Muscle of leg (tissue), 11 donors: ENCODE data around the gene COL27A1. TPM values are rescaled to one million over a fixed set of nuclear protein-coding genes. Genes with fewer than 3 reads are reported as not detected.

Experiments
- DNase-seq: peaks from one replicate; pipeline ENCODE4 v3.0.0; 2013
- H3K27ac ChIP-seq: one replicate; pipeline ENCODE4 v1.5.1; 2013; ENCODE audit warnings: mild to moderate bottlenecking, low read length, control low read depth
- H3K27me3 ChIP-seq: one replicate; pipeline ENCODE4 v1.6.1; 2013; ENCODE audit warnings: low read length; ENCODE audit not compliant: control insufficient read depth, insufficient read depth
- H3K36me3 ChIP-seq: one replicate; pipeline ENCODE4 v1.6.1; 2013; ENCODE audit warnings: low read length; ENCODE audit not compliant: control insufficient read depth, insufficient read depth
- H3K4me1 ChIP-seq: one replicate; pipeline ENCODE4 v1.6.1; 2013; ENCODE audit warnings: low read length; ENCODE audit not compliant: control insufficient read depth, insufficient read depth
- H3K4me3 ChIP-seq: one replicate; pipeline ENCODE4 v1.5.1; 2013; ENCODE audit warnings: low read length, control low read depth
- H3K9me3 ChIP-seq: replicated peaks from 2 replicates; pipeline ENCODE4 v1.6.1; 2013; ENCODE audit warnings: low read depth, low read length; ENCODE audit not compliant: control insufficient read depth
- WGBS: methylation state at CpG from one replicate; pipeline ENCODE4 v1.1.5; 2013; ENCODE audit warnings: missing lambda C conversion rate; ENCODE audit not compliant: insufficient coverage; 5-methylcytosine and 5-hydroxymethylcytosine counted together
- polyA plus RNA-seq, 8 donors: library from polyadenylated mRNA; unstranded; fragments of 120-200 nt; gene quantifications; one replicate each; pipeline versions ENCODE4 v1.2.1 to v1.2.3, GENCODE V29; 2013; ENCODE audit warnings: inconsistent platforms in 1 of 8, low replicate concordance in 1 of 8; ENCODE audit not compliant: insufficient read length in 8 of 8, insufficient read depth in 1 of 8
- total RNA-seq: library from RNA; stranded (reverse); fragments of 120-200 nt; gene quantifications from one replicate; pipeline ENCODE4 v1.2.4, GENCODE V29; 2013

COL27A1 gene
- total and polyA plus RNA-seq, 9 donors, result 22.1 to 41.3 (median 33.9) TPM

DNA sequence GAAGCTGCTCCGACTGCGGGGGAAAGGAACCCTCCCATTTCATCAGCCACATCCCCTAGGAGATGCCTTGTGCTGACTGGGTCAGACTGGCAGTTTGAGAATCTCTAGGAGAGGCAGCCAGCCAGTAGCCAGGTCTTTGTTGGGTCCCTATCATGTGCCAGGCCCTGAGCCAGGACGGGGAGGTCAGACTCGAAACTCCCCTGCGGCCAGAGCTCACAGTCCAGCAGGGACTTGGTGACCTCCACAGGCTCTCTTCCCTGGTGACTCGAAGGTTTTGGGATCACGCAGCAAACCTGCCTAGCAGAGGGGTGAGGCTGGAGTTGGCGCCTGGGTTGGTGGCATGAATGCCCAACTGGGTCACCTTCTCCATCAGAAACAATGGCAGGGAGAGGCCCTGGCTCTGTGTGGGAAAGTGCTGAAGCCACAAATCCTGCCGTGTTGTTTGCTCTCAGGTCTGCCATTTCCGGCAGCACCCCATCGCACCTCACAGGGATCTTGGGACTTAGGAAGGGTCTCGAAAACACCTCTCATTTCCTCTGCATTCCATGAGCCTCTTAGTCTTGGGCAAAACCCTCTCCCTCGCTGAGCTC lies 153.1 kb downstream of the COL27A1 start:
- H3K9me3 ChIP-seq, result no peaks in the 10 kb centered on the region
- peaks cover 39% of the 10 kb centered on the region for H3K36me3 ChIP-seq
- no peak for DNase-seq
- WGBS, result 94% methylated on average over 6 of the region's 13 CpGs
- no peak overlapping the region for H3K4me3 ChIP-seq
- H3K4me1 ChIP-seq, result peaks cover 4% of the 10 kb centered on the region
- H3K27ac ChIP-seq, result no peak overlapping the region
- H3K27me3 ChIP-seq, result no peaks in the 10 kb centered on the region

- Histone ChIP-seq H3K36me3 (peaks cover 38% of the 10 kb centered on the region), H3K9me3 (no peaks in the 10 kb centered on the region), H3K4me3 (no peak overlapping the region), H3K4me1 (peaks cover 4% of the 10 kb centered on the region), H3K27ac (no peak overlapping the region), H3K27me3 (no peaks in the 10 kb centered on the region)
- DNase-seq, result no peak
- 90% methylated on average over 10 of the region's 13 CpGs for WGBS
Measured at GRCh38 chr9:114309096-114309495, 153.8 kb downstream of the COL27A1 start.

DNA sequence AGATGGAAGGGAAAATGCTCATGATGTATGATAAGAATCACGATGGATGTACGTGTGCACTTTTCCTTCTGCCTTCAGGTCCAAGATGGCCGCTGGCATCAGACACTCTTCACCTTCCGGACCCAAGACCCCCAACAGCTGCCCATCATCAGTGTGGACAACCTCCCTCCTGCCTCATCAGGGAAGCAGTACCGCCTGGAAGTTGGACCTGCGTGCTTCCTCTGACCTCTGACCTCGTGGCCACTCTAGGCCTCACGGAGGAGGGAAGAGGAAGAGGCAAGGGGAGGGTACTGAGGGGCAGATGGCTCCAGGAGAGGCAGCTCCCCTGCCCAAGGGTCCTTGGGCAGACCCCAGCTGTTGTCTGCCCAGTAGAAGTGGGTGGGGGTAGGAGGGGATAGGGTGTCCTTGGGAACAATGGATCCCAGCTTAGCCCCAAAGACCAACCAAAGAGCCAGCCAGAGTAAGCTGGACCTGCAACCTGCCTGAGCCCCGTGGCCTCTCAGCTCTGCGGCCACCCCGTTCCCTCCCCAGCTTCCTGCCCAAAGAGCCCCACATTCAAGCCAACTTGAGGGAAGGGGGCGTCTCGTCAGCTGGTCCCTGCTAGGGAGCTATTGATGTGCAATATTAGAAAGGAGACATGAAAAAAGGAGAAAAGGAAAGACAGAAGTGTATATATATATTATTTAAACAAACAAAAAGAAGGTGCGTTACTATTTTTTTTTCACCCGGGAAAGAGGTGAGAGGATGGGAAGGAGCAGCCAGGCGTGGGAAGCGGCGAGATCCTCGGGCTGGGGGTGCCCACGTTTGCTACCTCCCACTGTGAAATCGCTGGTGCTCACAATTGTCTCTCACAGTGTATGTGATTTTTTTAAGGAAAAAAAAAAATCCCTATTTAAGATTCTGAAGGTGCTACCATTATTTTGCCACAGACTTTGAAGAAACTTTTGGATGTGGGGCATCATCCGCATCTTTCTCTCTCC lies 155.4 kb downstream of the COL27A1 start:
- Histone ChIP-seq H3K9me3 (no peaks in the 10 kb centered on the region), H3K27ac (no peak overlapping the region), H3K27me3 (no peaks in the 10 kb centered on the region), H3K36me3 (peaks cover 37% of the 10 kb centered on the region), H3K4me1 (no peaks in the 10 kb centered on the region), H3K4me3 (no peak overlapping the region)
- 85% methylated on average over 8 of the region's 22 CpGs for WGBS
- DNase-seq, result no peak

DNA sequence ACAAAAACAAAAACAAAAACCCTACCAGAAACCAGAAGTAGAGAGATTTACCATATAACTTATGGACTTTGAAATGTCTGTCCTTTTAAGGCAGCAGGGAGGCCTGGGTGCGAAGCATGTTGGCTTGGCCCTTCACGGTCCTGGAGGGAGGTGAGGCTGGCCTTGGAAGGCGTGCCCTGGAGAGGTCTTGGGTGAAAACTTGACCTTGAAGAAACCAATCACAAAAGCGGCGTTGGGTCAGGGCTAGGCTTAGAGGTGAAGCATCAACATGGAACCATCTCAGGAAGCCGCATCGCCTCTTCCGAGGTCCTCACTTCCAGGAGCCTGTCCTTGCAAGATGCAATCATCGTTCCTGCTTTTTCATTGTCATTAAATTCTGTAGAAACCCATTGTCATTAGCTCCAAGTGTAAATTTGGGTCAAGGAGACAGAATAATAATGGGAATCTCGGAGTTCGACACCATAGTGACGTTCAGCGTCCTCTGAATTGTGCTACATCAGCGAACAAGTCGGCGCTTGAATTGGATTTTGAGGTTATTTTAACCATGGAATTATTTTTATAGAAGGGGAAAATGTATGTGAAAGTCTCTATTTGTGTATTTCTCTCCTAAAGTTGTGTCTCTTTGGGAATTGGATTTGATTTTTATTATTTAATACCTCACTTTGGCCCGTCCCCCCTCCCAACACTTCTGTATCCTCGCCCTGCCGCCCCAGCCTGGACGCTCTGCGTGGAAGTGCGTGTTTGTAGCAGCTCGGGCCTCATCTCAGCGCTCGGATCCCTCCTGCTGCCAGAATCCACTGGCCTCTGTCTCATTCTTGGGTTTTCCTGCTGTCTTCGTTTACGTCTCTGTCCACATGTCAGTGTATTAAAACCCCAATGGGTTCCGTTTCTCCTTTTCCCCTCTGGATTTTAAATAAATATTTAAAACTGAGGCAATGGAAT lies 156.5 kb downstream of the COL27A1 start:
- 87% methylated on average over 17 of the region's 28 CpGs for WGBS
- Histone ChIP-seq H3K4me1 (no peaks in the 10 kb centered on the region), H3K9me3 (no peaks in the 10 kb centered on the region), H3K36me3 (peaks cover 28% of the 10 kb centered on the region), H3K27me3 (no peaks in the 10 kb centered on the region), H3K27ac (no peak overlapping the region), H3K4me3 (no peak overlapping the region)
- DNase-seq, result no peak

GRCh38 chr9:114312513-114312875 lies 157.2 kb downstream of the COL27A1 start:
- Histone ChIP-seq H3K27ac (no peak overlapping the region), H3K9me3 (no peaks in the 10 kb centered on the region), H3K36me3 (peaks cover 21% of the 10 kb centered on the region), H3K4me1 (no peaks in the 10 kb centered on the region), H3K27me3 (no peaks in the 10 kb centered on the region), H3K4me3 (no peak overlapping the region)
- WGBS, result 56% methylated on average over 6 of the region's 8 CpGs
- DNase-seq, result no peak

DNA sequence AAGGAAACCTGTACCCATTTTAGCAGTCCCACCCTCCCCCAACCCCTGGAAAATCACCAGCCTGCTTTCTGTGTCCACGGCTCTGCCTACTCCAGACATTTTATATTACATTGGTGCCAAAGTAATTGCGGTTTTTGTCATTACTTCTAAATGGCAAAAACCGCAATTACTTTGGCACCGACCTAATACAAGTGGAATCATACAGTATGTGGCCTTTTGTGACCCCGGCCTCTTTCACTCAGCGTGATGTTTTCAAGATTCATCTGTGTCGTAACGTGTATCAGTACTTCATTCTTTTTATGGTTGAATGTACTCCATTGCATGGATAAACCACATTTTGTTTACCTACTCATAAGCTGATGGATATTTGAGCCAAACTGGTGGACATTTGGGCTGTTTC lies 157.8 kb downstream of the COL27A1 start:
- Histone ChIP-seq H3K36me3 (peaks cover 14% of the 10 kb centered on the region), H3K4me3 (no peak overlapping the region), H3K9me3 (no peaks in the 10 kb centered on the region), H3K4me1 (no peaks in the 10 kb centered on the region), H3K27ac (no peak overlapping the region), H3K27me3 (no peaks in the 10 kb centered on the region)
- DNase-seq, result no peak
- WGBS, result 93% methylated on average over 3 of the region's 8 CpGs

DNA sequence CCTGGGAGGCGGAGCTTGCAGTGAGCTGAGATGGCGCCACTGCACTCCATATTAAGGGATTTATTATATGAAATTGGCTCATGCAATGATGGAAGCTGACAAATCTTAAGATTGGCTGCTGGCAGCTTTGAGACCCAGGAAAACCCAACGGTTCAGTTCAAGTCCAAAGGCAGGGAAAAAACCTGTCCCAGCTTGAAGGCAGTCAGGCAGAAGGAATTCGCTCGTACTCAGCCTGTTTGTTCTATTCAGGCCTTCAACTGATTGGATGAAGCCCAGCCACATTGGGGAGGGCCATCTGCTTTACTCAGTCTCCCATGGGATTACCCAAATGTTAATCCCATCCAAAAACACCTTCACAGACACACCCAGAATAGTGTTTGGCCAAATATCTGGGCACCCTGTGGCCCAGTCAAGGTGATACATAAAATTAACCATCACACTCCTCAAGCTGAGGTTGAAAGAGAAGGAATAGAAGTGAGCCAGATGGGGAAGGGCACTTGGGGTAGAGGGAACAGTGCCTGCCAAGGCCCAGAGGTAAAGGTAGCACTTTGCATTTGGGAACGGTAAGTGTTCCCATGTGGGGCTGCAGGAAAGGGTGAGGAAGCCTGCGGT lies 159.0 kb downstream of the COL27A1 start:
- Histone ChIP-seq H3K4me3 (no peak overlapping the region), H3K9me3 (no peaks in the 10 kb centered on the region), H3K27ac (no peak overlapping the region), H3K36me3 (peaks cover 7% of the 10 kb centered on the region), H3K27me3 (peaks cover 2% of the 10 kb centered on the region), H3K4me1 (no peaks in the 10 kb centered on the region)
- no peak for DNase-seq
- 85% methylated on average over 7 of the region's 7 CpGs for WGBS

GRCh38 chr9:114314881-114315722 lies 159.8 kb downstream of the COL27A1 start:
- H3K4me1 ChIP-seq, result no peaks in the 10 kb centered on the region
- H3K27me3 ChIP-seq, result peaks cover 2% of the 10 kb centered on the region
- H3K4me3 ChIP-seq, result no peak overlapping the region
- no peak overlapping the region for H3K27ac ChIP-seq
- peaks cover 7% of the 10 kb centered on the region for H3K36me3 ChIP-seq
- no peak for DNase-seq
- H3K9me3 ChIP-seq, result no peaks in the 10 kb centered on the region
- 63% methylated on average over 6 of the region's 8 CpGs for WGBS

GRCh38 chr9:114315723-114316363 lies 160.5 kb downstream of the COL27A1 start:
- H3K4me3 ChIP-seq, result no peak overlapping the region
- no peaks in the 10 kb centered on the region for H3K4me1 ChIP-seq
- WGBS, result 89% methylated on average over 5 of the region's 8 CpGs
- no peaks in the 10 kb centered on the region for H3K9me3 ChIP-seq
- H3K27ac ChIP-seq, result no peak overlapping the region
- H3K36me3 ChIP-seq, result peaks cover 2% of the 10 kb centered on the region
- peaks cover 2% of the 10 kb centered on the region for H3K27me3 ChIP-seq
- no peak for DNase-seq
